HepG2 (cell line): ENCODE measurements around the gene GFER. TPM values are rescaled to one million over a fixed set of nuclear protein-coding genes. Genes with fewer than 3 reads are reported as not detected.

Experiments used
- FIP1L1 ChIP-seq: fragments of 200-400 bp; formaldehyde crosslinking; IDR thresholded peaks from 2 replicates; pipeline ENCODE4 v1.6.1; 2018; ENCODE audit warnings: low read depth, mild to moderate bottlenecking, low read length, moderate library complexity, borderline replicate concordance; ENCODE audit not compliant: insufficient read depth
- GZF1 ChIP-seq: sonication (generic); formaldehyde crosslinking; IDR thresholded peaks from 2 replicates; pipeline ENCODE4 v1.5.1; 2020; ENCODE audit warnings: mild to moderate bottlenecking, missing genetic modification reagents
- HDAC1 ChIP-seq: sonication (generic); formaldehyde crosslinking; IDR thresholded peaks from 2 replicates; pipeline ENCODE4 v1.5.1; 2020; ENCODE audit warnings: mild to moderate bottlenecking, missing genetic modification reagents
- HIVEP1 ChIP-seq: sonication (generic); formaldehyde crosslinking; IDR thresholded peaks from 2 replicates; pipeline ENCODE4 v1.4.0; 2020; ENCODE audit warnings: mild to moderate bottlenecking, missing genetic modification reagents
- KMT2B ChIP-seq: IDR thresholded peaks from 2 replicates; pipeline ENCODE4 v1.6.1; 2016; ENCODE audit warnings: missing genetic modification reagents, missing compliant biosample characterization
- SMC3 ChIP-seq: IDR thresholded peaks from 2 replicates; pipeline ENCODE4 v1.6.1; 2011; ENCODE audit warnings: low read length, improper control_type of control experiment
- SUZ12 ChIP-seq: fragments of 150-350 bp; IDR thresholded peaks from 2 replicates; pipeline ENCODE4 v1.6.1; 2014; ENCODE audit warnings: low read depth, low read length
- SYNCRIP ChIP-seq: fragments of 200-400 bp; formaldehyde crosslinking; IDR thresholded peaks from 2 replicates; pipeline ENCODE4 v1.6.1; 2018; ENCODE audit warnings: mild to moderate bottlenecking, low read depth, low read length; ENCODE audit not compliant: insufficient read depth
- TBL1XR1 ChIP-seq: fragments of 150-350 bp; IDR thresholded peaks from 2 replicates; pipeline ENCODE4 v1.6.1; 2014; ENCODE audit warnings: borderline replicate concordance, low read length; ENCODE audit not compliant: partially characterized antibody
- U2AF2 ChIP-seq: fragments of 200-400 bp; formaldehyde crosslinking; IDR thresholded peaks from 2 replicates; pipeline ENCODE4 v1.6.1; 2017; ENCODE audit warnings: low read depth, mild to moderate bottlenecking, low read length
- ZBTB21 ChIP-seq: sonication (generic); formaldehyde crosslinking; IDR thresholded peaks from 2 replicates; pipeline ENCODE4 v1.4.0; 2020; ENCODE audit warnings: missing genetic modification reagents
- ZFP36L2 ChIP-seq: sonication (generic); formaldehyde crosslinking; IDR thresholded peaks from 2 replicates; pipeline ENCODE4 v1.4.0; 2020; ENCODE audit warnings: missing genetic modification reagents
- ZNF101 ChIP-seq: sonication (generic); formaldehyde crosslinking; IDR thresholded peaks from 2 replicates; pipeline ENCODE4 v1.4.0; 2020; ENCODE audit warnings: mild to moderate bottlenecking, low read depth, missing genetic modification reagents, borderline replicate concordance
- ZNF549 ChIP-seq: sonication (generic); formaldehyde crosslinking; IDR thresholded peaks from 2 replicates; pipeline ENCODE4 v1.5.0; 2020; ENCODE audit warnings: missing genetic modification reagents
- ZNF652 ChIP-seq: IDR thresholded peaks from 2 replicates; pipeline ENCODE4 v1.6.1; 2016; ENCODE audit warnings: low read depth, borderline replicate concordance
- ZSCAN12 ChIP-seq: sonication (generic); formaldehyde crosslinking; IDR thresholded peaks from 2 replicates; pipeline ENCODE4 v1.9.0; 2021; ENCODE audit warnings: mild to moderate bottlenecking, missing genetic modification reagents
- ZSCAN29 ChIP-seq: sonication (generic); formaldehyde crosslinking; conservative IDR thresholded peaks from 2 replicates; pipeline ENCODE4 v1.4.0; 2020; ENCODE audit warnings: mild to moderate bottlenecking, missing genetic modification reagents
- polyA plus RNA-seq, 8 experiments: library from polyadenylated mRNA; depleted of rRNA in 3 of 8; stranded (reverse) in 7 of 8; unstranded in 1 of 8; fragments of >200 nt; fragmentation: Illumina TruSeq in 4 of 8; extraction: Trizol in 4 of 8; gene quantifications; 2 replicates each; pipeline versions ENCODE4 v1.2.1 to v1.2.3, GENCODE V29; 2011 to 2016; ENCODE audit warnings: low read depth in 4 of 8, missing spikeins in 1 of 8, mixed read lengths in 1 of 8; ENCODE audit not compliant: insufficient read depth in 1 of 8
- total RNA-seq, 5 experiments: library from RNA; depleted of rRNA; stranded (reverse); fragments of >200 nt; fragmentation: Illumina TruSeq; extraction: Trizol; gene quantifications; 2 replicates each; pipeline ENCODE4 v1.2.3, GENCODE V29; 2016; ENCODE audit warnings: low read depth in 1 of 5
- TF ChIP-seq, protein P1 (sequence below): sonication (generic); formaldehyde crosslinking; IDR thresholded peaks from 2 replicates; pipeline ENCODE4 v1.9.0; 2022; ENCODE audit warnings: low read depth, missing genetic modification reagents
- TF ChIP-seq, protein P2 (sequence below): sonication (generic); formaldehyde crosslinking; IDR thresholded peaks from 2 replicates; pipeline ENCODE4 v1.9.0; 2021; ENCODE audit warnings: mild to moderate bottlenecking, missing genetic modification reagents
- TF ChIP-seq, protein P3 (sequence below): sonication (generic); formaldehyde crosslinking; IDR thresholded peaks from 2 replicates; pipeline ENCODE4 v1.4.0; 2020; ENCODE audit warnings: mild to moderate bottlenecking, low read depth, missing genetic modification reagents

The GFER gene
- total and polyA plus RNA-seq, 2 of the 13 experiments (the other 11 are each of a cell fraction or from before 2014, with no cell fraction given): 28.6 to 71.7 TPM

DNA sequence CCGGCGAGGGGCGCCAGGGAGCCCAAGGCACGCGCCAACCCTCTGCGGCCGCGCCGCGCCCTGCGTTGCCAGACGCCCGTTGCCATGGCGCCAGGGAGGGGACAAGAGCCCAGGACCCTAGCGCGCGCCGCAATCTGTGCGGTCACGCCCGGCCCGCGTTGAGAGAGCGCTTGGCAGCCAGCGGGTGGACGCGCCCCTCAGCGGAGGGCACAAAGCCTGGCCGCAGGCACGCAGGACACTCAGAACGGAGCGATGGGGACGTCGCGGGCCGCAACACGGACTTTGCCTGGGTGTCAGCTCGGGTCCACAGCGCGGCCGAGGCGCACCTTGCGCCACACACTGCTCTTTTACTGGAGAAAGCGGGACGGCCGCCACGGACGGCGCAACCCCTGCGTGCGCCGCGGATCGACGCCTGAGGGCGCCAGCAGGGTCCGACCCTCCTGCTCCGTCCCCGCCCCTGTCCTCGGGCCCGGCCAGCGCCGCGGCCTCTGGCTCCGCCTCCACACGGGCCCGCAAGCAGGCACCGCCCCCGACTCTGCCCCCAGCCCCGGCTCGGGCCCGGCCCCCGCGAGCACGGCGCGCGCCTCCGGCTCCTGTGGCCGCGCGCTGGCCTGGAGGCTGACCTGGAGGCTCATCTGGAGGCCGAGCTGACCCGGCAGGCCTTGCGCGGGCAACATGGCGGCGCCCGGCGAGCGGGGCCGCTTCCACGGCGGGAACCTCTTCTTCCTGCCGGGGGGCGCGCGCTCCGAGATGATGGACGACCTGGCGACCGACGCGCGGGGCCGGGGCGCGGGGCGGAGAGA is at the start of gene GFER (continued):
- no peak for TF ChIP-seq ZSCAN12 (CRISPR knock-in tag)
- no peak for TF ChIP-seq ZNF549 (CRISPR knock-in tag)
- no peak for TF ChIP-seq ZBTB21 (CRISPR knock-in tag)
- no peak for TF ChIP-seq ZFP36L2 (CRISPR knock-in tag)
- TF ChIP-seq, protein P1, sequence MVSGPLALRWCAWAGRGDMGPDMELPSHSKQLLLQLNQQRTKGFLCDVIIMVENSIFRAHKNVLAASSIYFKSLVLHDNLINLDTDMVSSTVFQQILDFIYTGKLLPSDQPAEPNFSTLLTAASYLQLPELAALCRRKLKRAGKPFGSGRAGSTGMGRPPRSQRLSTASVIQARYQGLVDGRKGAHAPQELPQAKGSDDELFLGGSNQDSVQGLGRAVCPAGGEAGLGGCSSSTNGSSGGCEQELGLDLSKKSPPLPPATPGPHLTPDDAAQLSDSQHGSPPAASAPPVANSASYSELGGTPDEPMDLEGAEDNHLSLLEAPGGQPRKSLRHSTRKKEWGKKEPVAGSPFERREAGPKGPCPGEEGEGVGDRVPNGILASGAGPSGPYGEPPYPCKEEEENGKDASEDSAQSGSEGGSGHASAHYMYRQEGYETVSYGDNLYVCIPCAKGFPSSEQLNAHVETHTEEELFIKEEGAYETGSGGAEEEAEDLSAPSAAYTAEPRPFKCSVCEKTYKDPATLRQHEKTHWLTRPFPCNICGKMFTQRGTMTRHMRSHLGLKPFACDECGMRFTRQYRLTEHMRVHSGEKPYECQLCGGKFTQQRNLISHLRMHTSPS (CRISPR knock-in tag): no peak
- TF ChIP-seq GZF1: no peak
- no peak for TF ChIP-seq SYNCRIP
- TF ChIP-seq ZNF652 (CRISPR knock-in tag): no peak
- no peak for TF ChIP-seq KMT2B (CRISPR knock-in tag)
- no peak for TF ChIP-seq ZSCAN29 (CRISPR knock-in tag)
- TF ChIP-seq TBL1XR1: no peak
- TF ChIP-seq SUZ12: peak; percentile 32; the same call in 1 of the 2 replicates
- TF ChIP-seq HIVEP1 (CRISPR knock-in tag): 0 out of 2 replicates have a peak, but pooled peaks have one; percentile 24
- TF ChIP-seq, protein P2, sequence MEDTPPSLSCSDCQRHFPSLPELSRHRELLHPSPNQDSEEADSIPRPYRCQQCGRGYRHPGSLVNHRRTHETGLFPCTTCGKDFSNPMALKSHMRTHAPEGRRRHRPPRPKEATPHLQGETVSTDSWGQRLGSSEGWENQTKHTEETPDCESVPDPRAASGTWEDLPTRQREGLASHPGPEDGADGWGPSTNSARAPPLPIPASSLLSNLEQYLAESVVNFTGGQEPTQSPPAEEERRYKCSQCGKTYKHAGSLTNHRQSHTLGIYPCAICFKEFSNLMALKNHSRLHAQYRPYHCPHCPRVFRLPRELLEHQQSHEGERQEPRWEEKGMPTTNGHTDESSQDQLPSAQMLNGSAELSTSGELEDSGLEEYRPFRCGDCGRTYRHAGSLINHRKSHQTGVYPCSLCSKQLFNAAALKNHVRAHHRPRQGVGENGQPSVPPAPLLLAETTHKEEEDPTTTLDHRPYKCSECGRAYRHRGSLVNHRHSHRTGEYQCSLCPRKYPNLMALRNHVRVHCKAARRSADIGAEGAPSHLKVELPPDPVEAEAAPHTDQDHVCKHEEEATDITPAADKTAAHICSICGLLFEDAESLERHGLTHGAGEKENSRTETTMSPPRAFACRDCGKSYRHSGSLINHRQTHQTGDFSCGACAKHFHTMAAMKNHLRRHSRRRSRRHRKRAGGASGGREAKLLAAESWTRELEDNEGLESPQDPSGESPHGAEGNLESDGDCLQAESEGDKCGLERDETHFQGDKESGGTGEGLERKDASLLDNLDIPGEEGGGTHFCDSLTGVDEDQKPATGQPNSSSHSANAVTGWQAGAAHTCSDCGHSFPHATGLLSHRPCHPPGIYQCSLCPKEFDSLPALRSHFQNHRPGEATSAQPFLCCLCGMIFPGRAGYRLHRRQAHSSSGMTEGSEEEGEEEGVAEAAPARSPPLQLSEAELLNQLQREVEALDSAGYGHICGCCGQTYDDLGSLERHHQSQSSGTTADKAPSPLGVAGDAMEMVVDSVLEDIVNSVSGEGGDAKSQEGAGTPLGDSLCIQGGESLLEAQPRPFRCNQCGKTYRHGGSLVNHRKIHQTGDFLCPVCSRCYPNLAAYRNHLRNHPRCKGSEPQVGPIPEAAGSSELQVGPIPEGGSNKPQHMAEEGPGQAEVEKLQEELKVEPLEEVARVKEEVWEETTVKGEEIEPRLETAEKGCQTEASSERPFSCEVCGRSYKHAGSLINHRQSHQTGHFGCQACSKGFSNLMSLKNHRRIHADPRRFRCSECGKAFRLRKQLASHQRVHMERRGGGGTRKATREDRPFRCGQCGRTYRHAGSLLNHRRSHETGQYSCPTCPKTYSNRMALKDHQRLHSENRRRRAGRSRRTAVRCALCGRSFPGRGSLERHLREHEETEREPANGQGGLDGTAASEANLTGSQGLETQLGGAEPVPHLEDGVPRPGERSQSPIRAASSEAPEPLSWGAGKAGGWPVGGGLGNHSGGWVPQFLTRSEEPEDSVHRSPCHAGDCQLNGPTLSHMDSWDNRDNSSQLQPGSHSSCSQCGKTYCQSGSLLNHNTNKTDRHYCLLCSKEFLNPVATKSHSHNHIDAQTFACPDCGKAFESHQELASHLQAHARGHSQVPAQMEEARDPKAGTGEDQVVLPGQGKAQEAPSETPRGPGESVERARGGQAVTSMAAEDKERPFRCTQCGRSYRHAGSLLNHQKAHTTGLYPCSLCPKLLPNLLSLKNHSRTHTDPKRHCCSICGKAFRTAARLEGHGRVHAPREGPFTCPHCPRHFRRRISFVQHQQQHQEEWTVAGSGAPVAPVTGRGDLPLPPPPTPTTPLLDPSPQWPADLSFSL (CRISPR knock-in tag): no peak
- TF ChIP-seq SMC3: no peak
- TF ChIP-seq HDAC1 (CRISPR knock-in tag): peak; percentile 87
- TF ChIP-seq U2AF2: 0 out of 2 replicates have a peak, but pooled peaks have one; percentile 76
- TF ChIP-seq FIP1L1: peak; percentile 82; the same call in 1 of the 2 replicates
- no peak for TF ChIP-seq ZNF101
- TF ChIP-seq, protein P3, sequence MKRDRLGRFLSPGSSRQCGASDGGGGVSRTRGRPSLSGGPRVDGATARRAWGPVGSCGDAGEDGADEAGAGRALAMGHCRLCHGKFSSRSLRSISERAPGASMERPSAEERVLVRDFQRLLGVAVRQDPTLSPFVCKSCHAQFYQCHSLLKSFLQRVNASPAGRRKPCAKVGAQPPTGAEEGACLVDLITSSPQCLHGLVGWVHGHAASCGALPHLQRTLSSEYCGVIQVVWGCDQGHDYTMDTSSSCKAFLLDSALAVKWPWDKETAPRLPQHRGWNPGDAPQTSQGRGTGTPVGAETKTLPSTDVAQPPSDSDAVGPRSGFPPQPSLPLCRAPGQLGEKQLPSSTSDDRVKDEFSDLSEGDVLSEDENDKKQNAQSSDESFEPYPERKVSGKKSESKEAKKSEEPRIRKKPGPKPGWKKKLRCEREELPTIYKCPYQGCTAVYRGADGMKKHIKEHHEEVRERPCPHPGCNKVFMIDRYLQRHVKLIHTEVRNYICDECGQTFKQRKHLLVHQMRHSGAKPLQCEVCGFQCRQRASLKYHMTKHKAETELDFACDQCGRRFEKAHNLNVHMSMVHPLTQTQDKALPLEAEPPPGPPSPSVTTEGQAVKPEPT (CRISPR knock-in tag): peak; percentile 32; the same call in 1 of the 2 replicates
